Peyer's patch (tissue), 4 donors: ENCODE data around the gene PPP1R14D.

Source experiments
- CTCF ChIP-seq, 6 experiments: fragments of 450-650 bp in 4 of 6; fragments of 200-600 bp in 2 of 6; sonication (generic) in 1 of 6; IDR thresholded peaks; one replicate each; pipeline ENCODE4 v1.5.1; 2017 to 2019; ENCODE audit warnings: antibody characterized with exemption in 6 of 6, mild to moderate bottlenecking in 3 of 6, moderate library complexity in 1 of 6
- POLR2A ChIP-seq, 2 donors: fragments of 450-650 bp; IDR thresholded peaks; one replicate each; pipeline ENCODE4 v1.5.1; 2017; ENCODE audit warnings: antibody characterized with exemption in 2 of 2, mild to moderate bottlenecking in 2 of 2, moderate library complexity in 2 of 2

DNA sequence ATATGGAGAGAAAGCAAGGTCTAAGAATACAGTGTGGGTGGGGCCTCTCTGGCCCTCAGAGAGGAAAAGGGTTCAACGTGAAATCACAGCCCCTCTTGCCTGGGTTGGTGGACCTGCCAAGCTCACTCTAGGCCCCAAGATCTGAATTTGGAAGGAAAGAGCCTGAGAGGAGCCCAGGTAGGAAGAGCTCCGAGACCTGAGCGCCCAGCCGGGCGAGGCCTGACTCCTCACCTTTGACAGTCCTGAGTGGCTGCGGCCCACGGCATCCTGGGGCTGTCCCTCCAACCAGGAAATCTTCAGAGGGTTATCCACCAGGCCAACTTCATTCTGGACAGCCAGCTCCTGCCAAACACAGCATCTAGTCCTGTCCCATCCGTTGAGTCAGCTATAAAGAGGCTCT lies 55.0 kb downstream of the PPP1R14D start:
- TF ChIP-seq POLR2A (IDR thresholded peaks at IDR 0.05) (no peak), CTCF (IDR thresholded peaks at IDR 0.05) (no peak)
